H1 (cell line): Measurements from ENCODE around the gene KIAA0513. TPM values are rescaled to one million over a fixed set of nuclear protein-coding genes. Genes with fewer than 3 reads are reported as not detected.
A peak's percentile ranks its signal among the peaks of the same experiment; 100 is the strongest.

Experiments
- ATF2 ChIP-seq: IDR thresholded peaks from 2 replicates; pipeline ENCODE4 v1.6.1; 2012; ENCODE audit warnings: low read length, inconsistent platforms
- EP300 ChIP-seq, 2 experiments: IDR thresholded peaks; 1 replicate in 1 of 2; 2 replicates in 1 of 2; pipeline ENCODE4 v1.6.1; 2011 to 2012; ENCODE audit warnings: low read depth in 2 of 2, low read length in 2 of 2, mild to moderate bottlenecking in 2 of 2, borderline replicate concordance in 1 of 2, inconsistent platforms in 1 of 2, moderate library complexity in 1 of 2
- GABPA ChIP-seq: IDR thresholded peaks from 2 replicates; pipeline ENCODE4 v1.6.1; 2011; ENCODE audit warnings: mild to moderate bottlenecking, low read length, moderate library complexity, borderline replicate concordance; ENCODE audit not compliant: insufficient read depth
- GTF2F1 ChIP-seq: IDR thresholded peaks from 2 replicates; pipeline ENCODE4 v1.6.1; 2012; ENCODE audit warnings: low read depth, low read length, improper control_type of control experiment, borderline replicate concordance
- HDAC2 ChIP-seq, 2 experiments: fragments of 300-600 bp in 1 of 2; sonication (generic) in 1 of 2; IDR thresholded peaks; 2 replicates each; pipeline ENCODE4 v1.6.1; 2011 to 2012; ENCODE audit warnings: low read depth in 2 of 2, low read length in 2 of 2, mild to moderate bottlenecking in 2 of 2, moderate library complexity in 2 of 2, borderline replicate concordance in 1 of 2, inconsistent platforms in 1 of 2
- HDAC6 ChIP-seq: IDR thresholded peaks from one replicate; pipeline ENCODE4 v1.7.1; 2012; ENCODE audit warnings: low read depth, mild to moderate bottlenecking, inconsistent platforms, low read length, moderate library complexity
- JUN ChIP-seq: IDR thresholded peaks from 2 replicates; pipeline ENCODE4 v1.6.1; 2011; ENCODE audit warnings: low read depth, mild to moderate bottlenecking, improper control_type of control experiment, low read length
- KDM5A ChIP-seq: fragments of 200-600 bp; IDR thresholded peaks from 2 replicates; pipeline ENCODE4 v1.7.1; 2012; ENCODE audit warnings: mild to moderate bottlenecking, low read length, inconsistent platforms, mixed read lengths
- PHF8 ChIP-seq: fragments of 200-600 bp; sonication (generic); conservative IDR thresholded peaks from 2 replicates; pipeline ENCODE4 v1.7.1; 2012; ENCODE audit warnings: low read depth, mild to moderate bottlenecking, inconsistent platforms, low read length, moderate library complexity
- POLR2A ChIP-seq, 2 experiments: IDR thresholded peaks; 1 replicate in 1 of 2; 2 replicates in 1 of 2; pipeline ENCODE4 v1.6.1; 2011; ENCODE audit warnings: low read depth in 2 of 2, low read length in 2 of 2, mild to moderate bottlenecking in 2 of 2; ENCODE audit errors: control extremely low read depth in 1 of 2
- POLR2AphosphoS5 ChIP-seq: IDR thresholded peaks from 2 replicates; pipeline ENCODE4 v1.6.1; 2011; ENCODE audit warnings: low read depth, low read length
- RNF2 ChIP-seq: fragments of 200-900, 300-1000 bp; sonication (generic); IDR thresholded peaks from 2 replicates; pipeline ENCODE4 v1.7.1; 2016; ENCODE audit warnings: borderline replicate concordance, low read depth, mild to moderate bottlenecking, antibody characterized with exemption, low read length; ENCODE audit not compliant: poor library complexity, severe bottlenecking; ENCODE audit errors: missing control alignments
- RXRA ChIP-seq: IDR thresholded peaks from 2 replicates; pipeline ENCODE4 v1.6.1; 2011; ENCODE audit warnings: low read depth, mild to moderate bottlenecking, low read length, moderate library complexity; ENCODE audit not compliant: insufficient read depth
- SIN3A ChIP-seq, 2 experiments: IDR thresholded peaks in 1 of 2; conservative IDR thresholded peaks in 1 of 2; 2 replicates each; pipeline ENCODE4 v1.6.1; 2011 to 2012; ENCODE audit warnings: low read length in 2 of 2, improper control_type of control experiment in 1 of 2, low read depth in 1 of 2, mild to moderate bottlenecking in 1 of 2
- SIX5 ChIP-seq: IDR thresholded peaks from 2 replicates; pipeline ENCODE4 v1.6.1; 2011; ENCODE audit warnings: mild to moderate bottlenecking, low read depth, low read length
- SP2 ChIP-seq: IDR thresholded peaks from 2 replicates; pipeline ENCODE4 v1.6.1; 2012; ENCODE audit warnings: mild to moderate bottlenecking, low read length, inconsistent platforms
- SRF ChIP-seq: IDR thresholded peaks from 2 replicates; pipeline ENCODE4 v1.6.1; 2011; ENCODE audit warnings: mild to moderate bottlenecking, low read depth, low read length, moderate library complexity
- TAF1 ChIP-seq: IDR thresholded peaks from 2 replicates; pipeline ENCODE4 v1.6.1; 2011; ENCODE audit warnings: mild to moderate bottlenecking, low read depth, low read length
- USF2 ChIP-seq: IDR thresholded peaks from 2 replicates; pipeline ENCODE4 v1.6.1; 2011; ENCODE audit warnings: low read length, improper control_type of control experiment
- polyA plus RNA-seq, 7 experiments: library from polyadenylated mRNA; depleted of rRNA in 3 of 7; stranded (reverse) in 5 of 7; unstranded in 2 of 7; fragments of >200 nt in 5 of 7; fragments of 200-250 nt in 2 of 7; gene quantifications; 1 replicate in 5 of 7; 2 replicates in 1 of 7; 4 replicates in 1 of 7; pipeline versions ENCODE4 v1.2.1 to v1.2.3, GENCODE V29; 2011 to 2013; ENCODE audit warnings: missing spikeins in 2 of 7, mixed read lengths in 2 of 7
- total RNA-seq: library from RNA; stranded (reverse); fragmentation: NEBNext Ultra II Directional; extraction: Animal tissue kit (Norgen Biotek cat#: 25700); gene quantifications from 2 replicates; pipeline ENCODE4 v1.2.1, GENCODE V29; 2021

The KIAA0513 gene
- total and polyA plus RNA-seq, 2 of the 8 experiments (the other 6 are each of a cell fraction or from before 2014, with no cell fraction given) = 2.1 to 6.1 TPM

GRCh38 chr16:85010931-85011845 lies 16.4 kb upstream of the KIAA0513 start, which contains the start of gene ZDHHC7 (continued):
- TF ChIP-seq ATF2 (no peak), RNF2 (no peak), PHF8 (peak; percentile 92), GABPA (peak; percentile 91), HDAC6 (no peak), RXRA (no peak), EP300 (IDR thresholded peaks at IDR 0.05; ENCODE audit: borderline replicate concordance in 1 of 2, low read depth in 2 of 2, low read length in 2 of 2) (no peak; a peak in 1 of 3 replicates), SIN3A (conservative IDR thresholded peaks at IDR 0.05 in 1 of 2, IDR thresholded peaks at IDR 0.05 in 1 of 2; ENCODE audit: low read depth in 1 of 2, low read length in 2 of 2) (0 out of 4 replicates have a peak, but pooled peaks have one; percentile 20 to 53), KDM5A (peak; percentile 30; the same call in 1 of the 2 replicates), TAF1 (peak; percentile 81), SP2 (no peak), SIX5 (no peak), USF2 (no peak), JUN (no peak), HDAC2 (IDR thresholded peaks at IDR 0.05; ENCODE audit: borderline replicate concordance in 1 of 2, low read depth in 2 of 2, low read length in 2 of 2) (0 out of 4 replicates have a peak, but pooled peaks of 1 of the 2 experiments have one; percentile 38), GTF2F1 (no peak), POLR2A (IDR thresholded peaks at IDR 0.05; ENCODE audit: control extremely low read depth in 1 of 2, low read depth in 2 of 2, low read length in 2 of 2) (peak in 1 of 2 experiments; percentile 82; a peak in 2 of 3 replicates), SRF (no peak), POLR2AphosphoS5 (peak; percentile 58; the same call in 1 of the 2 replicates)
